Stimulated activated CD4-positive, alpha-beta T cell treated with anti-CD3 and anti-CD28 coated beads, Interleukin-4, amount 100 ng/mL, for 48 hours (primary cell): ENCODE data around the gene TEX22.

Source experiments
- DNase-seq, 2 donors: peaks; one replicate each; pipeline ENCODE4 v3.0.0-alpha.2; 2020; ENCODE audit warnings: low read depth in 2 of 2

The TEX22 gene

DNA sequence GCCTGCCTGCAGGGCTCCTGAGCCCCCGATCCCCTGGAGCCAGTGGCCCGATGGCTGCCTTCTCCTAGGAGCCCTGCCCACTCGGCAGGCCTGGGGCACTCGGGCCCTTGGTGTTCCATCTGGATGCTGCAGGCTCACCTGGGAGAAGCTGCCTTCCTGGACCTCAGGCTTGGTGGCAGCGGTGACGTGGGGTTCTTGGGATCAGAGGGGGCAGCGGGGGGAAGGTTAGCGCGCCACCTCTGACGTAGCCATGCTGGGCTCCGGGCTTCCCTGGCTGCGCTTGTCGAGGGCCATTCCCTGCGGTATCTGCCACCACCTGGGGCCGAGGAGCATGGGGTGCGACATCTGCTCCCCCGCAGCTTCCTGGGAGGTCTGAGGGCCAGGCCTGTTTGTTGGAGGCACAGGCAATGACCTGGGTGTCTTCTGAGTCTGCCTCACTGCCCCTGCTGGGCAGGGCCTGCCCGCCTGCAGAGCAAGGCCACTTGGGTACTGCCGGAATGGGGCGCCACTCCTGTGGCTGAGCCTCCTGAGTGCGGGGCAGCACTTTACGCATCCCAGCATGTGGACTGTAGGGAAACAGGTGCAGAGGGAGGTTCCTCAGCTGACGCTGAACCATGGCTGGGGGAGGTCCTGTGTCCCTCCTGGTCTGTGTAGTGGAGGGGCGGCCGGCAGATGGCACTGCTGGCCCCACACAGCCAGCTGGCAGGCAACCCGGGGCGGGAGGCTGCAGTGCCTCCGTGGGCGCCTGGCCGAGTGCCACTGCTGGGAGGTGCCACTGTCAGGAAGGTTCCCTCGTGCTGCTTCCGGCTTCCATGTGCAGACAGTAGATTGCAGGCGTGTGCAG lies 41.6 kb downstream of the TEX22 start:
- no peak for DNase-seq

DNA sequence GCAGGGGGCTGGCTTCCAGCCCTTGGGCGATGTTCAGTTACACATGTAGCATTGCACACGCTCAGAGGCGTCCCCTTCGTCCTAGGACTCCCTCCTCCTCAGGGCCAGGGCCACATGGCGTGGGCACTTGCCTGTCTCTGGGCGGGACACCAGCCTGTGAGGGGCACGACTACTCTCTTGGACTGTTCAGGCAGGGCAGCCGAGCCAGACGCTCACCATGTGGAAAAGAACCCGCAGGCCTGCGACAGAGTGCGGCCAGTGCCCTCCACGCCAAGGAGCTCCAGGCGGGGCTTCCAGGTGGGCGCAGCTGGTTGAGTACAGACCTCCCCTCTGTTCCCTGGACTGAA lies 42.2 kb downstream of the TEX22 start:
- no peak for DNase-seq

DNA sequence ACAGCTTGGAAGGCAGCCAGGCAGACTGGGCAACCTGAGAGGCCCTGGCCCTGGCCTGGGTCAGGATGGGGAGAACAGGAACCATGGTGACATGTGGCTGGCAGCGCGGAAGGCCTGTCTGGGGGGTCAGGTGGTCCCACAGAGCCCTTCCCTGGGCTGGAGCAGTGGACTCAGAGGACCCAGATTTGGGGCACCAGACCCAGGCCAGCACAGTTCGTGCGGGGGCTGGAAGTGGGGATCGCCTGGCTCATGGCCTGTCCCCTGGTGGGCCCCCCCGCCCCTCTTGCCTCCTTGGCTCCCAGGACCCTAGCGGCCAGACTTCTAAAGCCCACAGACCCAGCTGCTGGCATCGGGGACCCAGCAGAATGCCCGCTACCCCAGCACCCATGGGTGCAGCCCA lies 42.7 kb downstream of the TEX22 start:
- DNase-seq, result no peak

DNA sequence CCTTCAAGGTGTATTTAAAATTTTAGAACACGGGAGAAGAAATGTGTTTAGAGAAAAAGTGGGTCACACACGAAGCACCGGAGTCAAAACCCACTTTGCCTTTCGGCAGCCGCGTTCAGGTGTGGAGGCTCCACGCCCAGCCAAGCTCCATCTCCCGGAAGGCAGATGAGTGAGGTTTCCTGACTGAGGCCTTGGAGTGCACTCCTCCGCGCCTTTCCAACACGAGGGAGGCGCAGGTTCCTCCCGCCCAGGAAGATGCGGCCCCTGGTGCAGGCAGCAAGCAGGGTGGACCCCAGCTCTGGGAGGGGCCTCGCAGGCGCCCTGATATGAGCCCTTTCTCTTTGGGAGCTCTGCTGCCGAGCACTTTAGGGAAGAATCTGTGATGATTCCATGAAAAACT lies 43.8 kb downstream of the TEX22 start:
- DNase-seq, result no peak

DNA sequence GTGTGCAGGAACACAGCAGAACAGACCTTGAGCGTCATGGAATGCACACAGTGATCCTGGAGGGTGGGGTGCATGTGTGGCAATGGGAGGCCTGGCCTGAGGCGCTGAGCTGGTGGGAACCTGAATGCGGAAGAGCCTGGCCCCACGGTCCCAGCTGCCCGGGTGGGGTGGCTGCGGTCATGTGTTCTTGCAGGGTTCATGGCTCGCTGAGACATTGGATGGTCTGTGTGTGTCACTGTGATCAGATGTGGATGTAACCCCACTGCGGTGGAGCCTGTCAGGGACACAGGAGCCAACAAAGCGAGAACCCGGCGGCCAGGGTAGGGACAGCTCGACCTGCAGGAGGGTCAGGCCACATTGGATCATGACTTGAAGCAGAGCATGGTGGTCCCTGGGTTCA lies 44.5 kb downstream of the TEX22 start:
- no peak for DNase-seq

DNA sequence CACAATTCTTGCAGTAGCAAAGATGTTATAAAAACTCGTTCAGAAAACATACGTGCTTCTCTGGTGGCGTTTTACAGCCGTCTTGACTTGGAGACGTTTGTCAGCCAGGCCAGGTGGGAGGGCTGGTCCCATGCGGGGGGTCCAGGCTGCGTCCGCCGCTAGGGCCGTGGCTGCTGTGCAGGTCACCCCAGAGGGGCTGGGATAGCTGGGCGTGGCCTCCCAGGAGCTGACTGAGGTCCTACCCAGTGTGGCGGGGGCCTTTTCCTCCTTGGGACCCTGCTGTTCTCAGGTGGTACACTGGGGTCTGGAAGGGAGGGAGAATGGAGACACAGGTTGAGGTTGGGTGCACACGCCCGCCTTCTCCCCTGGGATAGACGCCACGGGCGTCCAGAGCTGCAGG lies 46.5 kb downstream of the TEX22 start:
- no peak for DNase-seq

DNA sequence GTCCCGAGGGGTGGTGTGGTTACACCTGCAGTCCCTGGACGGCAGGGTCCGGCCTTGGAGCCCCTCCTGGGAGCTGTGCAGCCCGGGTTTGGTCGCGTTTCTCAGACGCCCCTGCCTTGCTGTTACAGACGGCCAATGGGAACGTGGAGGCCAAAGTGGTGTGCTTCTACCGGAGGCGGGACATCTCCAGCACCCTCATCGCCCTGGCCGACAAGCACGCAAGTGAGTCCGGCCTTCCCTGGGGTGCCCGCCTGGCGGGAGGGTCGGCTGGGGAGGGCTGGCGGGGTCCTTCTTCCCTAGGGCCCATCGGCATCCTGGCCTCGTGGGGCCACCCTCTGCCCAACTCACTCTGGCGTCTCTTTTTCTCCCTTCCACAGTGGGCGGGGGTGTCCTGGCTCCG lies 47.0 kb downstream of the TEX22 start:
- no peak for DNase-seq

DNA sequence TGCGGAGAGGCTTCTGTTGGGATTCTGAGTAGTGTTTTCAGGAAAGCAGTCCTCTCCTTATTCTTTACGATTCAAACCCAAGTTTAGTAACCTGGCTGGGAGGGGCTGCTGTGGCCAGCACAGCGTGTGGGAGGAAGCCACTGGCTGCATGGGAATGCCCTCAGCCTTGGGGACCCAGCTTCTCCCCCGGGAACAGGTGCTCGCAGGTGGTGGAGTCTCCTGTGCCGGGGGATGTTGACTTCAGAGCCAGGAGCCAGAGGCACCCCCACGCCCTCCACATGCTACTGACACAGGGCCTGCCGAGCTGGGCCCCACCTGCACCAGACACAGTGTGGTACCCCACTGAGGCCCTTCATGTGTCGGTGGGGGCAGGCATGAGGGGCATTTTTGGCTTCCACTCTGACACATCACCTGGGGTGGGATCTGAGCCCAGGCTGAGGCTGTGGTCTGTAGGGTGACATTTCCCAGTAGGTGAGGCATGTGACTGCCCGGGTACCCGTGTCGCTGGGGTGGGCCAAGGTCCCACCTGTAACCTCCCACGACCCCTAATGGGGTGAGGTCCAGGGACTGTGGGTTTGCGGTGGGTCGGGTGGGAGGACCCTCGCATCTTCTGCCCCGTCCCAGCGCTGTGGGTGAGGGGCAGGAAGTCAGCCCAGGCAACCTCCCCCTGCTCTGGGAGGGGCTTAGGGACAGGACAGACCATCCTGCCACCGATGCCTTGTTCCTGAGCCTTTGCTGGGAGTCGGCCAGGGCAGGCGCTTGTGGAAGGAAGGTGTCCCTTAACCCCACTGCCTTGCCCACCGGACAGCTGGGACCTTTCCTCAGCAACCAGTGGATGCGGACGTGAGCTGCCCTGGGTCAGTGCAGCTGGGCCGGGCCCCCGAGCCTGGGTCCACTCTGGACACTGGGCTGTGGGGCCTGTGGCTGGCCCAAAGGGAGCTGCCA lies 47.8 kb downstream of the TEX22 start:
- no peak for DNase-seq

DNA sequence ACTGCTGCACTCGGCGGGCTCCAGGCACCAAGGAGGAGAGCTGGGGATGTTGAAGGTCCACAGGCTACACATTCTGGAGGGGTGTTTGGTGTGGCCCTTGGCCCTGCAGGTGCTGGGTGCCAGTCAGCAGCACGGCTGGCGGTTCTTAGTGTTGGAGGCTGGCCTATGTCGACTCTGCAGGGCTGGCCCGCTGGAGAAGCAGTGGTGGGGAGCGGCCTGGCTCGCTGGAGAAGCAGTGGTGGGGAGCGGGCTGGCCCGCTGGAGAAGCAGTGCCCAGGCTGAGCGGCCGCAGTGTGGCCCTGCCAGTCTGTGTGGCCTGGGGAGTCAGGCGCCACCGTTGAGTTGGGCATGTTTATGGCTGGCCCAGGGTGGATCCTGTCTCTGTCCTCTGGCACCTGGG lies 48.6 kb downstream of the TEX22 start:
- no peak for DNase-seq

DNA sequence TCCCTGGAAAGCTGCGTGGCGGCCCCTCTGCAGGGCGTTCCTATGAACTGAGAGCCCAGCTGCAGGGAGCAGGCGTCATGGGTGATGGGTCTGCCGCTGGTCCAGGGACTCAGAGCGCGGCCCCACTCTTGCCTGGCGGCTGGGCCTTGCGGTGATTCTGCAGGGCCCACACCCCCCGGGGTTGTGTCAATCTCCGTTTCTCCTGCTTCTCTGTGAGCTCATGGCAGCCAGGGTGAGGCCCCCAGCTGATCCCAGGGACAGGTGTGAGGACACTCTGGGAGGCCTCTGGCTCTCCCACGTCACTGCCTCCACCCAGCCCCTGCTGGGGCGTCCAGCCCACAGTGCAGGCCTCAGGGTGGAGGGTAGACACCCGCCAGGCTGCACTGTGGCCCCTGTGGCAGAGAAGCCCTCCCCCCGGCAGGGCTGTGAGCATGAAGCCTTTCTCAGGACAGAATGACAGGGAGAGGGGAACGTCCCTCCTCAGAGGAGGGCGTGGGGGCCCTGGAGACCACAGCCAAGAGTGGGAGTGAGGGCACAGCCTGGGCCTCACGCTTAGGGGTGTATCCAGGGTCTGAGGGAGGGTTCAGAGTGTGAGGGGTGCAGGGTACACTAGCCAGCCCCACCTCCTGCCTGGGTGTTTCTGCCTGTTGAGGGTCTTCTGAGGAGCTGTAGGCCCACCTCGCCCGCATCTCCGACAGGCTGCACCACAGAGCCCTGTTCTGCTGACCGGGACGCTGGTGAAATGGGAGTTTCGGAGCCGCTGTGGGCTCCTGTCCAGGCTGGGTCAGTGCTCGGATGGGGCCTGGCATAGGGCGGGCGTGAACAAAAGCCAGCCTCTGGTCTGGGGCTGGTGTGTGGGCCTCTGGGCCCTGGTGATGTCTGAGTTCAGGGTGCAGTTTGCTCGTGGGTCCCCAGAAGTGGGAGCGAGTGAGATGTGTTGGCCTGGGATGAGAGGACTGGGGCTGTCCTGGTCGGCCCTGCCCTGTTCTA lies 49.6 kb downstream of the TEX22 start:
- DNase-seq, result no peak

DNA sequence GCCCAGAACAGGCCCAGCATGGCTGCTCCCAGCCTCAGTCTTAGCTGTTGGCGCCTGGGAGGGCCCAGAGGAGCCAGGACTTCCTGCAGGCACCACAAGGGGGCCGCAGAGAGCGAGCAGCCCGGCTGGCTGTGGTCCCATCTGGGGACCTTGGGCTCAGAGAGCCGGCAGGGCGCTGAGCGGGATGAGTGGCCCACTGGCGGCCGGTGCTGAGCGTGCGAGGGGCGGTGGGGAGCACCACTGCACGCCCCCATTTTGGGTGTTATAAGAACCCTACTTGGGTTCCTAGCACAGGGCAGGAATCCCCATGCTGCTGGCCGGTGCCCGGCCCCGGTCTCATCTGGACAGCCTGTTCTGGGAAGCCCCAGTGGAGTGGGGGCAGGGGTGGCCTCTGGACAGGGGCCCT lies 50.4 kb downstream of the TEX22 start:
- DNase-seq, result peak; percentile 50 to 60

DNA sequence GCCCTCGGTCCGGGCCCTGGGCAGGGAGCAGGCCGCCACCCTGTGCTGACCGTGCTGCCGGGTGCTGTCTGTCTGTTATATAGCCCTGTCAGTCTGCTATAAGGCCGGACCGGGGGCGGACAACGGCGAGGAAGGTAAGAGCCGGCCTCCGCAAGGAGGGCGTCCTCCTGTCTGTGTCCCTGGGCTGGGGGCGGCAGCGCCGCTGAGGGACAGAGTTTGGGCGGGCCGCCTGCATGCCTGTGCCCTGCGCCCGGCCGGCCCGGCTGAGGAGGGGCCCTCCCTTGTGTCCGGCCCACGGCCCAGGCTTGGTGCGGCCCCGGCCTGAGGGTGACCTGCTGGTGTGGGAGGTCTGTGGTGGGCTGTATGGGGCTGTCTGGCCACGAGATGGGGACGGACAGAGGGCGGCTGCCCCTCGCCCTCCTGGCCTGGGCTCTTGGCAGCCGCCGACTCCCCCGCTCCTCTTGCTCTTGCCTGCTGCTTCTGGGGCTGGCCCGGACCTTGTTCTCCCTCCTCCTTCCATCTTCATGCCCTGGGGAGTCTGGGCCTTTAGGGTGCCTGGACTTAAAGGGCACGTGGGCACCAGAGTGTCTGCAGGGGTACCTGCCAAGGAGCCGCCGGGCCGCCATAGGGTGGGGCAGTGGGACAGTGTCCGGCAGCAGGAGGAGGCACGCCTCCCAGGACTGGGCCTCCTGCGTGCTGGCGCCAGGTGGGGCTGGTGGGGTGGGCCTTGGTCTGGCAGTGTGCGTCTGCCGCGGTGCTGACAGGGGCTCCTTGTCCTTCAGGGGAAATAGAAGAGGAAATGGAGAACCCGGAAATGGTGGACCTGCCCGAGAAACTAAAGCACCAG lies 51.2 kb downstream of the TEX22 start:
- no peak for DNase-seq

DNA sequence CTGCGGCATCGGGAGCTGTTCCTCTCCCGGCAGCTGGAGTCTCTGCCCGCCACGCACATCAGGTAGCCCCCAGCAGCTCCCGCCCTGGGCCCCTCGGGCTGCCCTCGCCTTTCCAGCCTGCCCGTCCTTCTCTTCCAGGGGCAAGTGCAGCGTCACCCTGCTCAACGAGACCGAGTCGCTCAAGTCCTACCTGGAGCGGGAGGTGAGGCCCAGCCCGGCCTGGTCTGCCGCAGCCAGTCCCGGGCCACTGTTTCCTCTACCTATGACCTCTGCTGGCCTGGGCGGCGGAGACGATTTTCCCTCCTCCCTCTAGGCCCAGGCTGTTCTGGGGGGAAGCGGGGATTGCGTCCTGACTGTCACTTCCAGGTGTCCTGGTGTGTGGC lies 51.8 kb downstream of the TEX22 start:
- no peak for DNase-seq

DNA sequence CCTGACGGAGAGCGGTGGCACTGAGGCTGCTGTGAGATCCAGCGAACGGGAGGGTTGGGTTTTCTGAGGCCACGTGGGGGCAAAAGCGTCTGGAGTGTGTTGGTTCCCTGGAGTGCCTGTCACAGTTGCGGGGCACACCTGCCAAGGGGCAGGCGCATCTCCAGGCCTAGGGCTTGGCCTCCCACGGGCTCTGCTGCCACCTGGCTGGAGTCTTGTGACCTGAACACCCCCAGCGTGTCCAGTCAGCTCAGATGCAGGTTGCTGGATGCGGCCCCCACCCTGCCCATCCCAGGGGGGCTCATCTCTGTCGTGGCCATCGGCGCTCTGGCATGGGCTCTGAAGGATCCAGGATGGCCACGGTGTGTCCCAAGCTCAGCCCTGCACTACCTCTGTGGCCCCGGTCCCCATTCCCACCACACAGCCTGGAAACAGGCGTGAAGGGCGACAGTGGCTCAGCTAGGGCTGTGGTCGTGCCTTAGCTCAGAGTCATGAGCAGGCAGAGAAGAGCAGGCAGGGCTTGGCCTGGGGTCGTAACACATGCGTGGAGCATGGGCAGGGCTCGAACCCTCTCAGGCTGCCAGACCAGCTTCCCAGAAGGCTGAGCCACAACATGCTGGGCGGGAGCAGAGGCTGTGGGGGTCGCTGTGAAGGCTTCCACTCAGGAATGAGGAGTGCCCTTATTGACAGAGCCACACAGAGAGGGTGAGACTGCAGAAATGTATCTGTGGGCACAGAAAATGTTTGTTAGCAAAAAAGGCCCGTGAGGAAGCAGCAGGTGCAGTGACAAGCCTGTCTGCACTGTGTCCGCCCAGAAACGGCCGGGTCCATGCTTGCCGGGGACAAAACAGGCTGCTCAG lies 52.8 kb downstream of the TEX22 start:
- DNase-seq, result no peak

DNA sequence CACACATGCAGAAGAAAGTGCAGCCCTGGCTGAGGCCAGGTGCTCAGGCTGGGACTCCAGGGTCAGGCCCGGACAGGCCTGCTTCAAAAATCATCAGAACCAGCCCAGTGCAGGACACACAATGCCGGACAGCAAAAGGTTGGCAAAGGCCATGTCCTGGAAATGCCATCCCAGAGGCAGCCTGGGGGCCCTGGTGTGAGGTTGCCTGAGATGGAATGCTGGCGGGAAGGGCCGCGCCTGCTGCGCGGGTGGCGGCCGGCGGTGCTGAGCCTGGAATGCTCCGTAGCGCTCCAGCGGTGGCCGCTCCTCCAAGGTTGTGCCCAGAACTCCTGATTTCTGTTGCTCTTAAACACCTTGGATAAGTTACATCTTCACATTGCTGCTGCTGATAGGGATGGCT lies 54.6 kb downstream of the TEX22 start:
- DNase-seq, result no peak

DNA sequence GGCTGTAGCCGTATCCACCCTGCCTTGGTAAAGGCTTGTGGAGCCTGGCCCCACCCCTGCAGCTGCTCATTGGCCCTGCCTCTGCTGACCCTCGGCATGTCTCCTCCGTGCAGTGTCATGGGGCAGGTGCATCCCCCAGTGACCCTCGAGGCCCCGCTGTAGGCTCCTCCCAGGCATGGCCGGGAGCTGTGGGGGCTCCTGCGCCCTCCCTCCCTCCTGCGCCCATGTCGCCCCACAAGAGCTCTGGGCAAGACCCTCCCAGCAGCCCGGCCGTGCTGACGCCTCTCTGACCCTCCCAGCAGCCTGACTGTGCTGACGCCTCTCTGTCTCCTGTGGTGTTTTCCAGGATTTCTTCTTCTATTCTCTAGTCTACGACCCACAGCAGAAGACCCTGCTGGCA lies 55.5 kb downstream of the TEX22 start:
- DNase-seq, result no peak

DNA sequence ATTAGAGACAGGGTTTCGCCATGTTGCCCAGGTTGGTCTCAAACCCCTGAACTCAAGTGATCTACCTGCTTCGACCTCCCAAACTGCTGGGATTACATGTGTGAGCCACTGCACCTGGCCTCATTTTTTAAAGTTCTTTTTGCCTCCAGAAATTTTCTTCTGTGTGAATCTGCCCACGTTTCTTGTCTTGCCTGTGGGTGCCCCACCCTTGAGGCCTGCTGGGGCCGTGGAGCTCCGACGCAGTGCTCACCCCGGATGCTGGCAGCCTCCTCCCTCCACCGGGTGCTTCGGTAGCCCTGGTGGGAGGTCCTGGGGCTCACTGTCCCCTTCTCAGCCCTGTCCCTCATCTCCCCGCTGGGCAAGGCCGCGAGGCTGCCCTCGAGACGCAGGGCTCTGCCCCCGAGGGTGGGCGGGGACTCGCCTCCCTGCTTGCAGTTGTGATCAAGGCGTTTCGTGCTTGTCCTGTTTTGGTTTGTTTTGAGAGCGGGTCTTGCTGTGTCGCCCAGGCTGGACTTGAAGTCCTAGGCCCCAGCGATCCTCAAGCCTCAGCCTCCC lies 56.8 kb downstream of the TEX22 start:
- no peak for DNase-seq

DNA sequence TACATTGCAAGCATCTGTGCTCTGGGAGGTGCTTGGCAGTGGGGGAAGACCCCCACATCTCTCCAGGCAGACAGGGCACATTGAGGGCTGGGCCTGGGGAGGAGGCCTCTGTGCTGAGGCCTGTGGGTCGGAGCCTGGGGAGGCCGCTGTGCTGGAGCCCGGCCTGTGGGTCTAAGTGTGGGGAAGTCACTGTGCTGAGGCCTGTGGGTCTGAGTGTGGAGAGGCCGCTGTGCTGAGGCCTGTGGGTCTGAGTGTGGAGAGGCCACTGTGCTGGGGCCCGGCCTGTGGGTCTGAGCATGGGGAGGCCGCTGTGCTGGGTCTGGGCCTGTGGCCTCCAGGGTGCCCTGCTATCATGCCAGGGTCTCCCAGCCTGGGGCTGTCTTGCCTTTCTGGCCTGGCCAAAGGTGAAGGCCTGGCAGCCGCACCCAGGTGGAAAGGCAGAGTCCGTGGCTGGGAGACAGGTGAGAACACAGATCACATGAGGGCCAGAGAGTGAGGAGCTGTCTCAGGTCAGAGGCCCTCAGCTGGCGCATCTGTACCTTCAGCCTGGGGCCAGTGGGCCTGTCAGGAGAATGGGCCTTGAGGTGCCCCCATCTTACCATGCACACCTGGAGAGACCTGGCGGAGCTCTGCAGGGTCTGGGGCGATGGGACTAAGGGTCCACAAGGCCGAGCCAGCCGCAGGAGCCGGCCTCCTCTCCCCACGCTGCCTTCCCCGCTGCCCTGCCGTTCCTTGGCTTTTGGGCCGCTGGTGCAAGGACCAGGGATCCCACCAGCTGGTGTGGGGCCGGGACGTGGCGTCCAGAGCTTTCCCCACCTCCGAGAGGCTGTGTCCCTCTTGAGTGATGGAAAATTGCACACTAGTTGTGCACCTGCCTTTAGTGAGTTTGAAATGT lies 57.7 kb downstream of the TEX22 start:
- no peak for DNase-seq
